ENCODE measurements around the gene CTU2.

GRCh38 chr16:88706229-88706964 lies at the start of gene CTU2, which contains the start of gene RNF166:
- TF ChIP-seq CTCF (IDR thresholded peaks at IDR 0.05) (peak in 1 of 4 experiments; percentile 9), POLR2A (IDR thresholded peaks at IDR 0.05) (peak; percentile 93), POLR2AphosphoS5 (IDR thresholded peaks at IDR 0.05) (peak; percentile 80)

Measured in gastroesophageal sphincter (tissue), 3 donors.